Ovary (tissue), 3 donors: Measurements from ENCODE around the gene GRK6.

Source experiments
- EP300 ChIP-seq: sonication (generic); formaldehyde crosslinking; IDR thresholded peaks from one replicate; pipeline ENCODE4 v1.6.1; 2017; ENCODE audit warnings: antibody characterized with exemption
- POLR2A ChIP-seq: fragments of 450-650 bp; IDR thresholded peaks from one replicate; pipeline ENCODE4 v1.6.1; 2017; ENCODE audit warnings: antibody characterized with exemption, mild to moderate bottlenecking, moderate library complexity
- TF ChIP-seq, protein P1 (sequence below), 3 donors: fragments of 450-650 bp in 2 of 3; fragments of 200-600 bp in 1 of 3; IDR thresholded peaks; one replicate each; pipeline versions ENCODE4 v1.5.1 to v1.8.0; 2016 to 2022; ENCODE audit warnings: antibody characterized with exemption in 3 of 3, mild to moderate bottlenecking in 1 of 3
- donor health status: DM: no; HTN: no; CAD: no.

DNA sequence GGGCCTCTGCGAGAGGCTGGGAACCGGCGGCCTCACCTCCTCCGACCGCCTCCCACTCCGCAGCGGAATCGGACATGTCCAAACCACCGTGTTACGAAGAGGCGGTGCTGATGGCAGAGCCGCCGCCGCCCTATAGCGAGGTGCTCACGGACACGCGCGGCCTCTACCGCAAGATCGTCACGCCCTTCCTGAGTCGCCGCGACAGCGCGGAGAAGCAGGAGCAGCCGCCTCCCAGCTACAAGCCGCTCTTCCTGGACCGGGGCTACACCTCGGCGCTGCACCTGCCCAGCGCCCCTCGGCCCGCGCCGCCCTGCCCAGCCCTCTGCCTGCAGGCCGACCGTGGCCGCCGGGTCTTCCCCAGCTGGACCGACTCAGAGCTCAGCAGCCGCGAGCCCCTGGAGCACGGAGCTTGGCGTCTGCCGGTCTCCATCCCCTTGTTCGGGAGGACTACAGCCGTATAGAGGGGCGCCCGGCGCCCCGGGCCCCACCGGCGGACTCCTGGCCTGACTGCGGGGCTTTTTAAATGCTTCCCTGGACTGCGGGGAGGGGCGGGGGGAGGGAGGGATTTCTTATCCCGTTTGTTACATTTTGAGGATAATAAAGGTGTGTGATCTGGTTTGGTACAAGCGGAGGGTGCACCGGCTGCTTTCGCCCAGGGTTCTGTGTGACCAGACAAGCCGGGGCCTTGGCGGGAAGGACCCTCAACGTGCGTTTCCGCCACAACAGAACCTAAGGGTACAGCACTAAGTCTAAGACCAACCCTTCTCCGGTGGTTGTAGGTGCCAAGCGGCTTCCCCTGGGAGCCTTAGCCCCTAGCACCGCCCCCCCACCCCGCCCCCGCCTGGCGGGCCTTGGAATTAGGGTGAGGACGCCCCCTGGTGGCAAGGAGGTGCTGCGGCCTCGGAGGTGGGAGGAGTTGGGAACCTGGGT, 29.4 kb downstream of the GRK6 start:
- TF ChIP-seq, protein P1, sequence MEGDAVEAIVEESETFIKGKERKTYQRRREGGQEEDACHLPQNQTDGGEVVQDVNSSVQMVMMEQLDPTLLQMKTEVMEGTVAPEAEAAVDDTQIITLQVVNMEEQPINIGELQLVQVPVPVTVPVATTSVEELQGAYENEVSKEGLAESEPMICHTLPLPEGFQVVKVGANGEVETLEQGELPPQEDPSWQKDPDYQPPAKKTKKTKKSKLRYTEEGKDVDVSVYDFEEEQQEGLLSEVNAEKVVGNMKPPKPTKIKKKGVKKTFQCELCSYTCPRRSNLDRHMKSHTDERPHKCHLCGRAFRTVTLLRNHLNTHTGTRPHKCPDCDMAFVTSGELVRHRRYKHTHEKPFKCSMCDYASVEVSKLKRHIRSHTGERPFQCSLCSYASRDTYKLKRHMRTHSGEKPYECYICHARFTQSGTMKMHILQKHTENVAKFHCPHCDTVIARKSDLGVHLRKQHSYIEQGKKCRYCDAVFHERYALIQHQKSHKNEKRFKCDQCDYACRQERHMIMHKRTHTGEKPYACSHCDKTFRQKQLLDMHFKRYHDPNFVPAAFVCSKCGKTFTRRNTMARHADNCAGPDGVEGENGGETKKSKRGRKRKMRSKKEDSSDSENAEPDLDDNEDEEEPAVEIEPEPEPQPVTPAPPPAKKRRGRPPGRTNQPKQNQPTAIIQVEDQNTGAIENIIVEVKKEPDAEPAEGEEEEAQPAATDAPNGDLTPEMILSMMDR (IDR thresholded peaks at IDR 0.05): peak; percentile 60 to 93 (median 86)
- TF ChIP-seq POLR2A: no peak
- TF ChIP-seq EP300: no peak
